SK-N-SH (cell line): ENCODE results near the gene MX1. TPM values are rescaled to one million over a fixed set of nuclear protein-coding genes. Genes with fewer than 3 reads are reported as not detected.

Experiments
- CTCF ChIA-PET: fragments of 300-600, 350-600 bp; formaldehyde crosslinking; extraction: SDS; loops from one replicate; lab custom pipeline; 2021; lab: Yijun Ruan, JAX
- POLR2A ChIA-PET: fragments of 350-600 bp; sonication (Branson Sonifier 250); formaldehyde crosslinking; extraction: SDS; loops from one replicate; lab custom pipeline; 2020; ENCODE audit warnings: antibody characterized with exemption, inconsistent platforms; lab: Yijun Ruan, JAX
- DNase-seq: peaks from one replicate; pipeline ENCODE4 v3.0.0; 2012
- H2AFZ ChIP-seq: fragments of 200-600 bp; sonication (generic); 2 replicates; pipeline ENCODE4 v1.8.1; 2016; ENCODE audit warnings: antibody characterized with exemption, mild to moderate bottlenecking, low read depth
- H3F3A ChIP-seq: fragments of 200-600 bp; sonication (generic); replicated peaks from 2 replicates; pipeline ENCODE3; 2016; ENCODE audit warnings: antibody characterized with exemption, mild to moderate bottlenecking; ENCODE audit not compliant: insufficient read depth
- H3K27ac ChIP-seq, 2 experiments: fragments of 200-500 bp in 1 of 2; fragments of 200-600 bp in 1 of 2; sonication (Bioruptor generic) in 1 of 2; sonication (generic), shearing (Covaris generic) in 1 of 2; 2 replicates each; pipeline versions ENCODE4 v1.5.1 to v1.6.1; 2014 to 2016; ENCODE audit warnings: low read depth in 2 of 2, inconsistent platforms in 1 of 2, low read length in 1 of 2, mild to moderate bottlenecking in 1 of 2, mixed read lengths in 1 of 2
- H3K27me3 ChIP-seq: fragments of 200-600 bp; sonication (generic), shearing (Covaris generic); 2 replicates; pipeline ENCODE4 v1.6.1; 2016; ENCODE audit warnings: mixed run types; ENCODE audit not compliant: insufficient read depth
- H3K36me3 ChIP-seq, 2 experiments: fragments of 200-500 bp in 1 of 2; fragments of 200-600 bp in 1 of 2; sonication (Bioruptor generic) in 1 of 2; sonication (generic) in 1 of 2; replicated peaks in 1 of 2; 2 replicates each; pipeline versions ENCODE3 to v1.5.1; 2014 to 2016; ENCODE audit warnings: low read length in 1 of 2, mild to moderate bottlenecking in 1 of 2; ENCODE audit not compliant: insufficient read depth in 2 of 2, control insufficient read depth in 1 of 2
- H3K4me1 ChIP-seq, 2 experiments: fragments of 200-500 bp in 1 of 2; fragments of 200-600 bp in 1 of 2; sonication (Bioruptor generic) in 1 of 2; sonication (generic), shearing (Covaris generic) in 1 of 2; 2 replicates each; pipeline versions ENCODE4 v1.5.1 to v1.6.1; 2014 to 2016; ENCODE audit warnings: low read depth in 1 of 2, low read length in 1 of 2, mixed run types in 1 of 2; ENCODE audit not compliant: insufficient read depth in 2 of 2, control insufficient read depth in 1 of 2
- H3K4me2 ChIP-seq: fragments of 200-600 bp; sonication (generic), shearing (Covaris generic); 2 replicates; pipeline ENCODE4 v1.6.1; 2017; ENCODE audit warnings: mixed run types
- H3K4me3 ChIP-seq, 2 experiments: fragments of 200-500 bp in 1 of 2; fragments of 200-600 bp in 1 of 2; sonication (Bioruptor generic) in 1 of 2; sonication (generic), shearing (Covaris generic) in 1 of 2; 2 replicates each; pipeline versions ENCODE4 v1.5.1 to v1.8.1; 2014 to 2016; ENCODE audit warnings: low read depth in 2 of 2, inconsistent platforms in 1 of 2, low read length in 1 of 2, mild to moderate bottlenecking in 1 of 2, mixed read lengths in 1 of 2, moderate library complexity in 1 of 2
- H3K79me2 ChIP-seq: fragments of 200-600 bp; sonication (generic); 2 replicates; pipeline ENCODE4 v1.8.1; 2017; ENCODE audit warnings: mild to moderate bottlenecking; ENCODE audit not compliant: insufficient read depth
- H3K9ac ChIP-seq: fragments of 200-600 bp; sonication (generic); 2 replicates; pipeline ENCODE4 v1.6.1; 2017; ENCODE audit warnings: mixed run types
- H3K9me2 ChIP-seq: fragments of 200-600 bp; sonication (generic); 2 replicates; pipeline ENCODE4 v1.6.1; 2017; ENCODE audit warnings: mixed run types
- H3K9me3 ChIP-seq: fragments of 200-600 bp; sonication (generic); 2 replicates; pipeline ENCODE4 v1.6.1; 2017; ENCODE audit warnings: mixed run types, mild to moderate bottlenecking, moderate library complexity
- H4K20me1 ChIP-seq: fragments of 200-600 bp; sonication (generic); 2 replicates; pipeline ENCODE4 v1.6.1; 2017; ENCODE audit warnings: mild to moderate bottlenecking, mixed run types; ENCODE audit not compliant: insufficient read depth
- CHD2 ChIP-seq: fragments of 150-350 bp; IDR thresholded peaks from 2 replicates; pipeline ENCODE4 v1.6.1; 2018; ENCODE audit warnings: low read length; ENCODE audit not compliant: partially characterized antibody
- EZH2phosphoT487 ChIP-seq: fragments of 200-600 bp; sonication (generic); IDR thresholded peaks from 2 replicates; pipeline ENCODE4 v1.6.1; 2017; ENCODE audit warnings: low read depth, mixed run types, mild to moderate bottlenecking, antibody characterized with exemption, moderate library complexity, borderline replicate concordance
- FOSL2 ChIP-seq: IDR thresholded peaks from 2 replicates; pipeline ENCODE4 v1.4.0; 2012; ENCODE audit warnings: low read depth, mild to moderate bottlenecking, moderate library complexity, borderline replicate concordance
- JUND ChIP-seq: IDR thresholded peaks from 2 replicates; pipeline ENCODE4 v1.4.0; 2012
- NFIC ChIP-seq: IDR thresholded peaks from 2 replicates; pipeline ENCODE4 v1.4.0; 2012; ENCODE audit warnings: borderline replicate concordance
- POLR2AphosphoS5 ChIP-seq: IDR thresholded peaks from 2 replicates; pipeline ENCODE4 v1.6.1; 2012; ENCODE audit warnings: low read depth, low read length
- RAD21 ChIP-seq: IDR thresholded peaks from 2 replicates; pipeline ENCODE4 v1.6.1; 2012; ENCODE audit warnings: mild to moderate bottlenecking, low read length
- RFX5 ChIP-seq: IDR thresholded peaks from 2 replicates; pipeline ENCODE4 v1.6.1; 2012; ENCODE audit warnings: mild to moderate bottlenecking, improper control_type of control experiment, low read length
- RXRA ChIP-seq: IDR thresholded peaks from 2 replicates; pipeline ENCODE4 v1.4.0; 2012; ENCODE audit warnings: low read depth, mild to moderate bottlenecking, borderline replicate concordance
- TAF1 ChIP-seq: IDR thresholded peaks from 2 replicates; pipeline ENCODE4 v1.6.1; 2012; ENCODE audit warnings: low read depth, mild to moderate bottlenecking, low read length, moderate library complexity, borderline replicate concordance
- TCF12 ChIP-seq: IDR thresholded peaks from 2 replicates; pipeline ENCODE4 v1.4.0; 2012
- TEAD4 ChIP-seq: IDR thresholded peaks from 2 replicates; pipeline ENCODE4 v1.4.0; 2012; ENCODE audit warnings: mild to moderate bottlenecking, borderline replicate concordance; ENCODE audit not compliant: insufficient read depth
- YY1 ChIP-seq: IDR thresholded peaks from 2 replicates; pipeline ENCODE4 v1.4.0; 2012; ENCODE audit warnings: low read depth, mild to moderate bottlenecking
- WGBS: methylation state at CpG from one replicate; pipeline ENCODE4 v1.1.6; 2017; ENCODE audit warnings: low lambda C conversion rate; 5-methylcytosine and 5-hydroxymethylcytosine counted together
- polyA plus RNA-seq, 3 experiments: library from polyadenylated mRNA; depleted of rRNA; stranded (reverse); fragments of >200 nt; gene quantifications; 2 replicates each; pipeline ENCODE4 v1.2.3, GENCODE V29; 2012
- TF ChIP-seq, protein P1 (sequence below): IDR thresholded peaks from 2 replicates; pipeline ENCODE4 v1.6.1; 2012; ENCODE audit warnings: mild to moderate bottlenecking, low read depth, low read length, moderate library complexity
- TF ChIP-seq, protein P2 (sequence below): IDR thresholded peaks from 2 replicates; pipeline ENCODE4 v1.4.0; 2012; ENCODE audit warnings: low read depth
- TF ChIP-seq, protein P3 (sequence below): IDR thresholded peaks from 2 replicates; pipeline ENCODE4 v1.4.0; 2012; ENCODE audit warnings: low read depth, borderline replicate concordance
- TF ChIP-seq, protein P4 (sequence below): fragments of 200-600 bp; sonication (generic); IDR thresholded peaks from 2 replicates; pipeline ENCODE4 v1.6.1; 2017; ENCODE audit warnings: antibody characterized with exemption, mild to moderate bottlenecking, moderate library complexity
- TF ChIP-seq, protein P5 (sequence below): IDR thresholded peaks from 2 replicates; pipeline ENCODE4; 2012

Gene MX1
- polyA plus RNA-seq, 1 of the 3 experiments (the other 2 are of a cell fraction) = 1.9 TPM

DNA sequence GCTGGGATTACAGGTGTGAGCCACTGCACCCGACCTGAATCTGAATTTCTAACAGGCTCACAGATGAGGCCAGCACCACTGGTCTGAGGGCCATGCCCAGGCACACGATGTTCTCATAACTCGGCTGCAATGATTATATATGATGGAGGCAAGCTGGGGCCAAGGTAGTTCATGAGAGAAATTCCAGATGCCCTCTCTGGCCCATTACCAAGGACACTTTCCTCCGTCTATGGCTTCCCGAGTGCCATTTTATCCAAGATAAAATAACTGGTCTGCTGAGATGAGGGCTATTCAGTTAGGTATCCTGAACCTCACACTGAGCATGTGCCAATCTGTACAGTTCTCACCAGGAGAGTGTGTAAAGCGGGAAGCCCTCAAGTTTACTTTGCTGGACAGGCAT lies 65.4 kb downstream of the MX1 start (continued):
- TF ChIP-seq, protein P1, sequence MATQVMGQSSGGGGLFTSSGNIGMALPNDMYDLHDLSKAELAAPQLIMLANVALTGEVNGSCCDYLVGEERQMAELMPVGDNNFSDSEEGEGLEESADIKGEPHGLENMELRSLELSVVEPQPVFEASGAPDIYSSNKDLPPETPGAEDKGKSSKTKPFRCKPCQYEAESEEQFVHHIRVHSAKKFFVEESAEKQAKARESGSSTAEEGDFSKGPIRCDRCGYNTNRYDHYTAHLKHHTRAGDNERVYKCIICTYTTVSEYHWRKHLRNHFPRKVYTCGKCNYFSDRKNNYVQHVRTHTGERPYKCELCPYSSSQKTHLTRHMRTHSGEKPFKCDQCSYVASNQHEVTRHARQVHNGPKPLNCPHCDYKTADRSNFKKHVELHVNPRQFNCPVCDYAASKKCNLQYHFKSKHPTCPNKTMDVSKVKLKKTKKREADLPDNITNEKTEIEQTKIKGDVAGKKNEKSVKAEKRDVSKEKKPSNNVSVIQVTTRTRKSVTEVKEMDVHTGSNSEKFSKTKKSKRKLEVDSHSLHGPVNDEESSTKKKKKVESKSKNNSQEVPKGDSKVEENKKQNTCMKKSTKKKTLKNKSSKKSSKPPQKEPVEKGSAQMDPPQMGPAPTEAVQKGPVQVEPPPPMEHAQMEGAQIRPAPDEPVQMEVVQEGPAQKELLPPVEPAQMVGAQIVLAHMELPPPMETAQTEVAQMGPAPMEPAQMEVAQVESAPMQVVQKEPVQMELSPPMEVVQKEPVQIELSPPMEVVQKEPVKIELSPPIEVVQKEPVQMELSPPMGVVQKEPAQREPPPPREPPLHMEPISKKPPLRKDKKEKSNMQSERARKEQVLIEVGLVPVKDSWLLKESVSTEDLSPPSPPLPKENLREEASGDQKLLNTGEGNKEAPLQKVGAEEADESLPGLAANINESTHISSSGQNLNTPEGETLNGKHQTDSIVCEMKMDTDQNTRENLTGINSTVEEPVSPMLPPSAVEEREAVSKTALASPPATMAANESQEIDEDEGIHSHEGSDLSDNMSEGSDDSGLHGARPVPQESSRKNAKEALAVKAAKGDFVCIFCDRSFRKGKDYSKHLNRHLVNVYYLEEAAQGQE = no peak
- TF ChIP-seq, protein P2, sequence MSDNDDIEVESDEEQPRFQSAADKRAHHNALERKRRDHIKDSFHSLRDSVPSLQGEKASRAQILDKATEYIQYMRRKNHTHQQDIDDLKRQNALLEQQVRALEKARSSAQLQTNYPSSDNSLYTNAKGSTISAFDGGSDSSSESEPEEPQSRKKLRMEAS = no peak
- TF ChIP-seq TAF1 = no peak

DNA sequence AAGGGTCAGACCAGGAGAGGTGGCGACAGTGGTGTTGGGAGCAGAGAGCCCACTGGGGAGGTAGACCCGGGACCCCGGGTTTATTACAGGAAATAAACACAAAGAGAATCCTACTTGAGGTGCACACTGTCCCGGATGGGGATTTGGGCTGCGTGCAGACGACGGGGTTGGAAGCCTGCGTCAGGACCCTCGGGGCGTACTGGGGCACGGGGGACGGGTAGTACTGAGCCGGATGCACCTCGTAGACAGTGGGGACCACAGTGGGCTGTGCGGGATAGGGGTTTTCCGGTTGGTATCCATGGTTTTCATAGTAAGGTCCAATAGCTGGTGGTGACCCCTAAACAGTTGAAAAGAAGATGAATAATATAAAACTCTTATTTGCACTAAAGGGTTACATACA lies 68.2 kb downstream of the MX1 start:
- TF ChIP-seq FOSL2 (no peak), POLR2AphosphoS5 (no peak), EZH2phosphoT487 (no peak), RFX5 (no peak), NFIC (no peak), TCF12 (no peak), CHD2 (no peak), RXRA (no peak), RAD21 (no peak), TAF1 (no peak), TEAD4 (no peak), JUND (no peak), YY1 (no peak)
- TF ChIP-seq, protein P3, sequence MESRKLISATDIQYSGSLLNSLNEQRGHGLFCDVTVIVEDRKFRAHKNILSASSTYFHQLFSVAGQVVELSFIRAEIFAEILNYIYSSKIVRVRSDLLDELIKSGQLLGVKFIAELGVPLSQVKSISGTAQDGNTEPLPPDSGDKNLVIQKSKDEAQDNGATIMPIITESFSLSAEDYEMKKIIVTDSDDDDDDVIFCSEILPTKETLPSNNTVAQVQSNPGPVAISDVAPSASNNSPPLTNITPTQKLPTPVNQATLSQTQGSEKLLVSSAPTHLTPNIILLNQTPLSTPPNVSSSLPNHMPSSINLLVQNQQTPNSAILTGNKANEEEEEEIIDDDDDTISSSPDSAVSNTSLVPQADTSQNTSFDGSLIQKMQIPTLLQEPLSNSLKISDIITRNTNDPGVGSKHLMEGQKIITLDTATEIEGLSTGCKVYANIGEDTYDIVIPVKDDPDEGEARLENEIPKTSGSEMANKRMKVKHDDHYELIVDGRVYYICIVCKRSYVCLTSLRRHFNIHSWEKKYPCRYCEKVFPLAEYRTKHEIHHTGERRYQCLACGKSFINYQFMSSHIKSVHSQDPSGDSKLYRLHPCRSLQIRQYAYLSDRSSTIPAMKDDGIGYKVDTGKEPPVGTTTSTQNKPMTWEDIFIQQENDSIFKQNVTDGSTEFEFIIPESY = no peak
- TF ChIP-seq, protein P4, sequence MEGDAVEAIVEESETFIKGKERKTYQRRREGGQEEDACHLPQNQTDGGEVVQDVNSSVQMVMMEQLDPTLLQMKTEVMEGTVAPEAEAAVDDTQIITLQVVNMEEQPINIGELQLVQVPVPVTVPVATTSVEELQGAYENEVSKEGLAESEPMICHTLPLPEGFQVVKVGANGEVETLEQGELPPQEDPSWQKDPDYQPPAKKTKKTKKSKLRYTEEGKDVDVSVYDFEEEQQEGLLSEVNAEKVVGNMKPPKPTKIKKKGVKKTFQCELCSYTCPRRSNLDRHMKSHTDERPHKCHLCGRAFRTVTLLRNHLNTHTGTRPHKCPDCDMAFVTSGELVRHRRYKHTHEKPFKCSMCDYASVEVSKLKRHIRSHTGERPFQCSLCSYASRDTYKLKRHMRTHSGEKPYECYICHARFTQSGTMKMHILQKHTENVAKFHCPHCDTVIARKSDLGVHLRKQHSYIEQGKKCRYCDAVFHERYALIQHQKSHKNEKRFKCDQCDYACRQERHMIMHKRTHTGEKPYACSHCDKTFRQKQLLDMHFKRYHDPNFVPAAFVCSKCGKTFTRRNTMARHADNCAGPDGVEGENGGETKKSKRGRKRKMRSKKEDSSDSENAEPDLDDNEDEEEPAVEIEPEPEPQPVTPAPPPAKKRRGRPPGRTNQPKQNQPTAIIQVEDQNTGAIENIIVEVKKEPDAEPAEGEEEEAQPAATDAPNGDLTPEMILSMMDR = no peak
- TF ChIP-seq, protein P5, sequence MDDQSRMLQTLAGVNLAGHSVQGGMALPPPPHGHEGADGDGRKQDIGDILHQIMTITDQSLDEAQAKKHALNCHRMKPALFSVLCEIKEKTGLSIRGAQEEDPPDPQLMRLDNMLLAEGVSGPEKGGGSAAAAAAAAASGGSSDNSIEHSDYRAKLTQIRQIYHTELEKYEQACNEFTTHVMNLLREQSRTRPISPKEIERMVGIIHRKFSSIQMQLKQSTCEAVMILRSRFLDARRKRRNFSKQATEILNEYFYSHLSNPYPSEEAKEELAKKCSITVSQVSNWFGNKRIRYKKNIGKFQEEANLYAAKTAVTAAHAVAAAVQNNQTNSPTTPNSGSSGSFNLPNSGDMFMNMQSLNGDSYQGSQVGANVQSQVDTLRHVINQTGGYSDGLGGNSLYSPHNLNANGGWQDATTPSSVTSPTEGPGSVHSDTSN = no peak
- CTCF ChIA-PET = no interaction called here
- Histone ChIP-seq H2AFZ (no peak overlapping the region), H4K20me1 (no peaks in the 10 kb centered on the region), H3K9ac (no peak overlapping the region), H3K4me3 (no peak overlapping the region), H3K9me2 (no peaks in the 10 kb centered on the region), H3K27ac (no peak overlapping the region), H3F3A (no peaks in the 10 kb centered on the region), H3K4me1 (no peaks in the 10 kb centered on the region), H3K79me2 (no peaks in the 10 kb centered on the region), H3K4me2 (no peak overlapping the region), H3K9me3 (no peaks in the 10 kb centered on the region), H3K27me3 (peaks cover 43% of the 10 kb centered on the region; the same call in 1 of the 2 replicates), H3K36me3 (no peaks in the 10 kb centered on the region)
- POLR2A ChIA-PET = no interaction called here
- WGBS = 70% methylated on average over 16 of the region's 16 CpGs
- no peak for DNase-seq
